Renal cortical epithelial cell (primary cell): ENCODE data around the gene RNF114. TPM values are rescaled to one million over a fixed set of nuclear protein-coding genes. Genes with fewer than 3 reads are reported as not detected.
"Not testable (repeated sequence)": the region's sequence is repeated elsewhere in the genome, so short reads cannot be mapped to it uniquely, and the experiment has no call there.

Source experiments
- DNase-seq: peaks from one replicate; pipeline ENCODE4 v3.0.0-alpha.2; 2011; ENCODE audit warnings: low read depth
- total RNA-seq: library from RNA; depleted of rRNA; stranded (reverse); fragments of >200 nt; gene quantifications from 2 replicates; pipeline ENCODE4 v1.2.3, GENCODE V29; 2014

The RNF114 gene, protein sequence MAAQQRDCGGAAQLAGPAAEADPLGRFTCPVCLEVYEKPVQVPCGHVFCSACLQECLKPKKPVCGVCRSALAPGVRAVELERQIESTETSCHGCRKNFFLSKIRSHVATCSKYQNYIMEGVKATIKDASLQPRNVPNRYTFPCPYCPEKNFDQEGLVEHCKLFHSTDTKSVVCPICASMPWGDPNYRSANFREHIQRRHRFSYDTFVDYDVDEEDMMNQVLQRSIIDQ
- 180 and 196 TPM in 2 replicates for total RNA-seq

DNA sequence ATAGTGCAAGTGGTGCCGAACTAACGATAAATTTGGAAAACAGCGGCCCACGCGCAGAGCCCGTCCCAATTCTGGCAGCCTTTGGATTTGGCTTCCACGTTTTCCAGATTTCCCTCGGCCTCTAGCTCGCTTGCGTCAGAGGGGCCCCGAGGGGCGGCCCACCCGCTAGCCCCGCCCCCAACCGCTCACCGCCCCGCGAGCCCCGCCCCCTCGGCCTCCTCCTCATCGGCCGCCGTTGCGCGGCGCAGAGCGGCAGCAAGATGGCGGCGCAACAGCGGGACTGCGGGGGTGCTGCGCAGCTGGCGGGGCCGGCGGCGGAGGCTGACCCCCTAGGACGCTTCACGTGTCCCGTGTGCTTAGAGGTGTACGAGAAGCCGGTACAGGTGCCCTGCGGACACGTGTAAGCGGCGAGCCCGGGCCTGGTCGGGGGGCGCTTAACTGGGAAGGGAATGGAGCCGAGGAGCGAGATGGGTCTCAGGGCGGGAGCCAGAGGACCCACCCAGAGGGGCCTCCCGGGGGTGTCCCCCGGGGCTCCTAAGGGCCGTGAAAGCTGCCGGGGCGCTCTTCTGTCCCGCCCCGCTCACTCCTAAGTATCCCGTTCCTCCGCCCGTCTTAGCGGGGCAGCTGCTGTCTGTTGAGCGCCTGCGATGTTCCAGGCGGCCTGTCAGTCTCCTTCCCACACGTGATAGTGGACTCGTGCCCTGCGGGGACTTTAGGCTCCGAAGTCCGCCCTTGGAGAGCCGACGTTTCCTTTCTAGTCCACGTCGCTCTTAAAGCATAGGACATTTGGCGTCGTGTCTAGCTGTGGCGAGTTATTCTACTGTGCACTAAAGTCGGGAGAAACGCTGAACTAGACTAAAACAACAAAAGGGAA, at the start of gene RNF114:
Gene RNF114, plus strand, starts transcription at position 245 of the 874 bp plus-strand sequence. Its CDS starts 16 bp downstream, at position 261.
- peak; percentile 49 for DNase-seq

DNA sequence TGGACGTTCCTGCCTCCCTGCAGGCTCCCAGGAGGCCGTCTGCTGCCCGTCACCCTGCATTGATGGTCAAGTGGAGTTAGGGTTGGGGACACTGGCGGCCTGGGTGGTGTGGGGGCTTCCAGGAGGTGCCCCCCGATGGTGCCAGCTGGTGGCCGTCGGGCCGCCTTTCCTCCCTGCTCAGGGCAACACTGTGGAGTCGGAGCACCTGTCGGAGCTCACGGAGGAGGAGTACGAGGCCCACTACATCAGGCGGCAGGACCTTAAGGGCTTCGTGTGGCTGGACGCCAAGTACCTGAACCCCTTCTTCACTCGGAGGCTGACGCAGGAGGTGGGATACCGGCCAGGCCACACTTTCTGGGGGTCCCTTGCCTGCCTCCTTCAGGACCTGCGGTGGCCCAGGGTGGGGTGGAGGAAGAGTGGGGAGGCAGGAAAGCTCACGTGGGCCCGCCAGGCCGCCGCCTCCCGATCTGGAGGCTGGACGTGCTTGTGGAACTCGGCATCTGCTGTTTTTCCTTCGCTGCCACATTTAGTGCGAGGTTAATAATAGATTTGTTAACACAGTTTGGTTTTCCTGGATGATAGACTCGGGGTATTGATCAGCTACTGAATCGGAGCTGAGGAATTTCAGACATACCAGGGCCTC, 49.5 kb upstream of the RNF114 start:
- DNase-seq, result no peak

DNA sequence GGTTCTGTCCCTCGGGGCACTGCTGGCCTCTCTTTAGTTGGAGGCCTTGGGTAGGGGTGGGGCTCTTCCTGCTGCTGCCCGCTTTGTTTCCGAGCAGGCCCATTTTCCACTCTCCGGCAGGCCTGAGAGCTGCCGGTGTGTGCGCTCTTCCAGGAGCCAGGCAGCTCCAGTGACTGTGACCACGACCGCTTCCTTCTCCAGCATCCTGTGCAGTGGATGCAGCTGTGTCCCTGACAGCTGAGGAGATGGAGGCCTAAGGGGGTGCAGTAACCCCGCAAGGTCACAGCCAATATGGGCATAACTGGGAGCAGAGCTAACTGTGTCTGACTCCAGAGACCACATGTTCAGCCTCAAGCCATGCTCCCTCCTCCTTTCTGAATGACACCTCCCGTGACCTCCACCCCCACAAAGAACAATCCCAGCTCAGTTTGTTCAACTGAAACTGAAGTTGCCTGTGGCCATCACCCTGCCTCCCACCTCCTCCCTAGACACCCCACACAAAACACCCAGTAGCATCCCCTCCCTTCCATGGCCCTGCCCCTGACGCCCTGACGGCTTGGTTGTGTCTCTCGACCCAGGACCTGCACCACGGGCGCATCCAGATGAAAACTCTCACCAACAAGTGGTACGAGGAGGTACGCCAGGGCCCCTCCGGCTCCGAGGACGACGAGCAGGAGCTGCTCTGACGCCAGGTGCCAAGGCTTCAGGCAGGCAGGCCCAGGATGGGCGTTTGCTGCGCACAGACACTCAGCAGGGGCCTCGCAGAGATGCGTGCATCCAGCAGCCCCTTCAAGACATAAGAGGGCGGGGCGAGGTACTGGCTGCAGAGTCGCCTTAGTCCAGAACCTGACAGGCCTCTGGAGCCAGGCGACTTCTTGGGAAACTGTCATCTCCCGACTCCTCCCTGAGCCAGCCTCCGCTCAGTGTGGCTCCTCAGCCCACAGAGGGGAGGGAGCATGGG, 48.7 kb upstream of the RNF114 start:
- peak; percentile 46 for DNase-seq

DNA sequence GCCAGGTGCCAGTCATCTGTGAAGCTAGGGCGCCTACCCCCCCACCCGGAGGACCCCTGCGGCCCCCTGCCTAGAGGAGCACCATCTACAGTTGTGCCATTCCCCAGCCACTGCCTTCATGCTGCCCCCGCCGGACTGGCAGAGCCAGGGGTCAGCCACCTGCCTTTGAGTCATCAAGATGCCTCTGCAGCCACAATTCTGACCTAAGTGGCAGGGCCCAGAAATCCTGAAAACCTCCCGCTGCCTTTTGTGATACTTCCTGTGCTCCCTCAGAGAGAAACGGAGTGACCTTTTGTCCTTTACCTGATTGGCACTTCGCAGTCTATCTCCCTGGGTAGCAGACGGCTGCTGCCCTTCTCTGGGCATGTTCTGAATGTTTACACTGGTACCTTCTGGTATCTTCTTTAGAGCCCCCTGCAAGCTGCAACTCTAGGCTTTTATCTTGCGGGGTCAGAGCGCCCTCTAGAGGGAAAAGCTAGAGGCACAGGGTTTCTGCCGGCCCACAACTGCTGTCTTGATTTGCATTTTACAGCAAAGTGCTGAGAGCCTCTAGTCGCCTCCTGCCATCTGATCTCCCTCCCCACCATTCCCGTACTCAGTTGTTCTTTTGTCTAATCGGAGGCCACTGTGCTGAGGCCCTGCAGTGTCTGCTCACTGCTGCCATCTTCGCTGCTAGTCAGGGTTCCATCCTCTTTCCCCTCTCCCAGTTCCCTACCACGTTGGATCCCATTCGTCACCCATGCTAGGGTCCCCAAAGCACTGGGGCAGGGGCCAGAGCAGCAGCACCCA, 47.8 kb upstream of the RNF114 start:
- peak; percentile 80 for DNase-seq

DNA sequence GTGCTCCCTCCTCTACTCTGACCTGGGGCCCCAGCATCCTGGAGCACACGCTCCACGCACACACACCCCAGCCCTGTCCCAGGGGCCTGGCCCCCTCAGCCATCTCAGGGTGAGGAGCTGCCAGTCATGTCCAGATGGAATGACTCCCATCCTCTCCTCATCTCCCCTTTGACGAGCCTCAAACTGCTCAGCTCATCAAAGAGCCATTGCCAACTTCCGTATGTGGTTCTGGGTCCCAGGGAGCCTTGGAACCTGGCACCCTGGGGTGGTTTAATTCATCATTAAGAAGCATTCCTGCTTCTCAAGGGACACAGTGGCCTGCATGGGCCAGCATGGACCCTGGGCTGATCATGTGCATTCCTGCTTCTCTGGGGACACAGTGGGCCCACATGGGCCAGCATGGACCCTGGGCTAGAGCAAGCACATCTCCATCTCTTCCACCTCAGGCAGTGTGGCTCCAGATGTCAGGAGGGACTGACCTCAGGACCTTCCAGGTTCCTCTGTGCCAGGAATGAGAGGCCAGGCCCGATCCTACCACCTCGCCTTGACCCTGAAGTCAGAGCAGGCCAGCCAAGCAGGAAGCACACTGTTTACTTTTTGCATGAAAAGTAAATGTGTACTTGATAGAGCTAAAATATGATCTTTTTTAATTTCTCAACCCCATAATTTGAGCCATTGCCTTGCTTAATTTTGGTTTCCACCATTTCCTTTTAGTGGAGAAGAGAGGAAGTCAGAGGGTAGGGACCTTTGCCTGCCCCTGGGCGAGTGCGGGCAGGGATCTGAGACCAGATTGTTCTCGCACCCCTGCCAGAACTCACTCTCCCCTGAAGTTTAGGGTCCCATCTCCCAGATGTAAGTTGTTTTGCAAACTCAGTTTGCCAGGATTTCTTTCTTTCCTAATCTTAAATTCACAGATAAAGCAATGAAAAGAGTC, 46.9 kb upstream of the RNF114 start:
- DNase-seq, result no peak

DNA sequence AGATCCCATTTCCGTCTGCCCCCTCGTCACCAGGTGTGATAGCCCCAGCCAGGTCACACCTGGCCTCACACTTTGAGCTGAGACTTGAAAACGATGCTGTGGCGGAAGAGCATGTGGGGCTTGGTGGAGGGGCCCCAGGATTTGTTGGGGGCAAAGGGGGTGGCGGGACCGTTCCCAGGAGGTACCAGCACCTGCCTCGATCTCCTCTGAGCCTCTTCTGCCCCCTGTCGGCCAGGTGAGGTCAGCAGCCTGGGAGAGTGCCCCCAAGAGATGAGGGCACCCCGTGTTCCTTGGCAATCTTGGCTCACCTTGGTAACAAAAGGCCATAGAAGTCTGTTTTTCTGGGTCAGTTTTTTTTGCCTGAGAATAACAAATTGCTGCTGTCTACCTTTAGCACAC, 46.3 kb upstream of the RNF114 start:
- no peak for DNase-seq

DNA sequence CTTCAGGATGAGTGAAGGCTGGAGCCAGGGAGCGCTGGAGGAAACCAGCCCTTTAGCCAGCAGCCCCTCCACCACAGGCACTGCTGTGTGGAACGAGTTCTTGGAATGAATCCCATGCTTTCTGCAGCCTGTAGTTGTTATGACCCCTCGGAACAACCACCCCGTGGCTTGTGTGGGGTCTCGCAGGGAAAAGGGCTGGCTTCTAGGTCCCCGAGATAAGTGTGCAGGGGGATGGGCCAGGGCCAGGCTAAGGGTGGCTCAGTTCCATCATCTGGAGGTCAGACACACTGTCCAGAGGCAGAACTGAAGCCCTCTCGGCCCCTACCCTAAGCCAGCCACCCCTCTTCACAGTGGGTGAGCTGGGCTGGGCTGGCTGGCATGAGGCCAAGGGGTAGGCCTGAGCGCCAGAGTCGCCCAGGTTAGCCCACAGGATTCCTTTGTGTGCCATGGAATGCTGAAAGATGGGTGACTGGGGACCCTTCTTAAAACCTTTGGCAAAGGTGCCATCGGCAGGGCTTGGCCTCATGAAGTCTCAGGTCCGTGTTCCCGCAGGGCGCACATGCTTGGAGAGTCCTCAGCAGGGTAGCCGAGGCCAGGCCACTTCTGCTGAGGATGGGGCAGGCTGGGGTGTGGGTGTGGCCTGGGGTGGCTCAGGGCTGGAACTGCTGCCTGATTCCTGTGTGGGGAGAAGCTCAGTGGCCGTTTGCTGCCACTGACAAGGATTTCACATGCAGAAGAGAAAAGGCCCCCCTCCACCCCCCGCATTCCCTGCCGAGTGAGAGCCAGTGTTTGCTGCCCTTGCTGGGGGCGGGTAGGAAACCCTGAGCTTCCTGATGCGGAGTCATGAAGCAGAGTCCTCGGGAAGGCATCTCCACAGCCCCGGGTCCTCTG, 45.5 kb upstream of the RNF114 start:
- no peak for DNase-seq

DNA sequence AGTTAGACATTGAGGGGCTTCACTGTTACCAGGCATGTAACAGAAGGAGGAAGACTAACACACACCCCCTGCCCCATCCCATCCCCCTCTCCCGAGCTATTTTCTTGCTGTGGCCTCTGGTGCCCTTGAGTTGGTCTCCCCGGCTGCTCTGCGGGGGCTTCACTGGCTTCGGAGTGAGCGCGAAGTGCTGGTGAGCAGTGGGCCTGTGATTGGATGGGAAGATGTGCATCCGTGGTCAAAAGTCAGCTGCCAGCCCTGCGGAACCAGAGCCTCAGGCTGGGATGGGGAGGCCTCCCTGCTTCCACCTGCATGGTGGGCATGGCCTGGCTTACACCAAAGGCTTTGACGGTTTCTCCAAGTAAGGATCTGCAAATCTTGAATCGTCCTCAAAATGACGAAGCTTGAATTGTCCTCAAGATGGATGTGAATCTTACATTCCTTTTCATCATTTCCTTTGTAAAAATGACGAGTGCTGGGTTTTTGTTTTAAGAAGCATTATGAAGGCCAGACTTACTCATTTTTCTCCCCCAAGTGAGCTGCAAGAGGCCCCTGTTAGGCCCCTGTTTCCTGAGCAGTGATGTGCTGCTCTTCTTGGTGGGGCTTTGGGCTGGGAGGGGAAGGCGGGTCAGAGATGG, 44.6 kb upstream of the RNF114 start:
- DNase-seq, result no peak

DNA sequence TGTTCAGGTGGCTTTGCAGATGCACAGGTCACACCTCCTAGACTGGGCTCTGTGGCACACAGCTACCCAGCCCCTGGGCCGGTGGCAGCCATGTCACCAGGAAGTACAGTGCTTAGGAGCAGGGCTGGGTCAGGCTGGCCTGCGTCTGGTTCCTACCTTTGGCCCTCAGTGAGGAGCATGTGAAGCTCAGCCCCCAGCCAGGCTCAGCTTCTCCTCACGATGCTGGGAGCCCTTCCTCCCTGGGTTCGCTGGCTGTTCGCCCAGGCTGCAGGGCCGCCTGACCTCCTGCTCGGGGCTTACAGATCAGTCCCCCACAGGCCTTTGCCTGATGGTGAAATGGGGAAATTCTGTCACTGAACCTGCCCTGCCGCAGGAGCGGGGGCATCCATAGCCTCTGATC, 43.9 kb upstream of the RNF114 start:
- DNase-seq, result no peak

DNA sequence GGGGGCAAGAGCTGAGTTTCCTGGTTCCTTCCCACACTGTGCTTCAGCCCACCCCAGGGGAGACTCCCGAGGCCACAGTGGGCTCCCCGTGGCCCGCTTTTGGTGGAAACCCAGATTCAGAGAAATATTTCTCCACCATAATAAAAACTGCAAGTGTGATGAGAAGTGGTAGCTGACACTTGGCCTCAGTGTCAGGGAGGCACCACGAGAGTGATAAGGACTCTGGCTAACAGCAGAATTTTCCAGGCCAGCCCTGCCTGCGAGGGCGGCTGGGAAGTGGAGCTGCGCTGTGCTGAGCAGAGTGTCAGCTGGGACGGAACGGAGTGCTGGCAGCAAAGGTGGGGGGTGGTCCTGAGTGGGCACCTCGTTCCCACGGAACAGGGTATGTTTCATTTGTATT, 43.4 kb upstream of the RNF114 start:
- no peak for DNase-seq

DNA sequence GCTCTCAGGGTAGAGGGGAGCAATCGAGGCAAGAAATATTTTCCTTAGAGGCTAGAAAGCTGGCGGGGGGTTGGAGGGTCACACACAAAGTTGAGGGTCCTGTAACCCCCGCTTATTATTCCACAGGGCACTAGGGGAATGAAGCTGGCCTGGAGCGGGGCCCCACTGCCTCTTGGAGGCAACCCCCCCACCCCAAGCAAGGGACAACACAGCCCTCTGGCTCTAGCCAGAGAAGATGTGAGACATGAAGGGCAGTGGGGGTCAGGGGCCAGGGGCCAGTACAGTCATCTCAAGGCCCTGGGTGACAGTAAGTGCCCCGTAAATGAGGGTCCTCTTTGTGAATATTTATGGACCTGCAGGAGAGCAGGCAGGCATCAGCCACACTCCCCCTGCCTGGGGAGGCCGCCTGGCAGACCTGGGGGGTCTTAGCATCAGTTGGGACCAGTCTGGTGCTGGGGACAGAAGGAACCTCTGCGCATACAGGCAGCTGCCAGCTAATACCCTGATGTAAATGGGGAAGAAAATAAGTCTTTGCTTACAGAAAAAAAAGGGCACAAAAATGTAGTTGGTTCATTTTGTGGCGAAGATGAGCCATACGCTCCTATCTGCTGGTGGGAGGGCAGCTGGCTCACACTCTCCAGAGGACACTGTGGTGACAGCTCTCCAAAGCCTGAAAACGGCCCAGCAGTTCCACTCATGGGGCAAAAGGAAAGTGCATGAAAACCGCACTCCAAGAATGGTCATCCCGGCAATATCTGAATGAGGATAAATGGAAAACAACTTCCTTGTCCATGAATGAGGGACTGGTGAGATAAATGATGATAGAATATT, 42.7 kb upstream of the RNF114 start:
- no peak for DNase-seq

DNA sequence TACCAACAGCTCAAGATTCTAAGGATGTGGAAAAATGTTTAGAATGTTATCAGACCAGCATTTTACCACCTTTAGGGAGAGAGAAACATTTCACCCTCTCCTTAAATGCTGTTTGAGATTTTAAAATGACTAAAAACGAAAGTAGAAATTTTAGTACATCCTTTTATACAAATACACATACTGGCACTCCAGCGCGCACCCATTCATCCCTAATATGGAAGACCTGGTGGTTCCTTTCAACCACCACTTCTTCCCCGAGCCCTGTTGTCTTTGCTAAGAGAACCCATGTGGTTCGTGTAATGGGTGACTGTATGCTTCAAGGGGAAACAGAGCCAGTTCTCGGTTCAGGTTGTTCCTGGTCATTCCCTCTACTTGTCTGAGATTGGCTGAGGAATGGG, 42.1 kb upstream of the RNF114 start:
- no peak for DNase-seq

DNA sequence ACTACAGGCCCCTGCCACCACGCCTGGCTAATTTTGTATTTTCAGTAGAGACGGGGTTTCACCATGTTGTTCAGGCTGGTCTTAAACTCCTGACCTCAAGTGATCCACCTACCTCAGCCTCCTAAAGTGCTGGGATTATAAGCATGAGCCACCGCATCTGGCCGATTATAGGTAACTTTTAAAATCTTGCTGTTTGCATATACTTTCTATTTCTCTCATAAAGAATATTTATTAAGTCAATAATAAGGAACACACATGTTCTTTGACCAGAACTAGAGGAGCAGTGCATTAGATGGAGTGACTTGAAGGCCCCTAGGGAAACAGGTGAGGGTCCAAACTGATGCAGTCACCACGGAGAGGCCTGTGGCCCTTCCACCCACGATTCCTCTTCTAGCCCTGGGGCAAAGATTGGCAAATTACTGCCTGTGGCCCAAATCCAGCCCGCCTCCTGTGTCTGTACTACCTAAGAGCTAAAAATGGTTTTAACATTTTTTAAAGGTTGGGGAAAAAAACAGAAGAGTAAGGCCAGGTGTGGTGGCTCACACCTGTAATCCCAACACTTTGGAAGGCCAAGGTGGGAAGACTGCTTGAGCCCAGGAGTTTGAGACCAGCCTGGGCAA, 40.6 kb upstream of the RNF114 start:
- DNase-seq, result not testable (repeated sequence)

DNA sequence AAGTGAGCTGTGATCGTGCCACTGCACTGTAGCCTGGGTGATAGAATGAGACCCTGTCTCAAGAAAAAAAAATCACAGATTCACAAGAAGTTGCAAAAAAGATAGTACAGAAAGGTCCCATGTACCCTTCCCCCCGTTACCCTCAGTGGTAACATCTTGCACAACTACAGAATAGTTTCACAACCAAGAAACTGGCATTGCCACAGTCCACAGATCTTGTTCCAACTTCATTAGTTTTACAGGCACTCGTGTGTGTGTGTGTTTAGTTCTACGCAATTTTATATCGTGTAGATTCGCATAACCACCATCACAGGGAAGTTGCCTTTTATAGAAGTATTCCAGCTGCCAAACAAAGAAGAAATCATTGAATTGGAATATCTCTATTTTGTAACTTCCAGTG, 40.0 kb upstream of the RNF114 start:
- DNase-seq, result peak; percentile 60

DNA sequence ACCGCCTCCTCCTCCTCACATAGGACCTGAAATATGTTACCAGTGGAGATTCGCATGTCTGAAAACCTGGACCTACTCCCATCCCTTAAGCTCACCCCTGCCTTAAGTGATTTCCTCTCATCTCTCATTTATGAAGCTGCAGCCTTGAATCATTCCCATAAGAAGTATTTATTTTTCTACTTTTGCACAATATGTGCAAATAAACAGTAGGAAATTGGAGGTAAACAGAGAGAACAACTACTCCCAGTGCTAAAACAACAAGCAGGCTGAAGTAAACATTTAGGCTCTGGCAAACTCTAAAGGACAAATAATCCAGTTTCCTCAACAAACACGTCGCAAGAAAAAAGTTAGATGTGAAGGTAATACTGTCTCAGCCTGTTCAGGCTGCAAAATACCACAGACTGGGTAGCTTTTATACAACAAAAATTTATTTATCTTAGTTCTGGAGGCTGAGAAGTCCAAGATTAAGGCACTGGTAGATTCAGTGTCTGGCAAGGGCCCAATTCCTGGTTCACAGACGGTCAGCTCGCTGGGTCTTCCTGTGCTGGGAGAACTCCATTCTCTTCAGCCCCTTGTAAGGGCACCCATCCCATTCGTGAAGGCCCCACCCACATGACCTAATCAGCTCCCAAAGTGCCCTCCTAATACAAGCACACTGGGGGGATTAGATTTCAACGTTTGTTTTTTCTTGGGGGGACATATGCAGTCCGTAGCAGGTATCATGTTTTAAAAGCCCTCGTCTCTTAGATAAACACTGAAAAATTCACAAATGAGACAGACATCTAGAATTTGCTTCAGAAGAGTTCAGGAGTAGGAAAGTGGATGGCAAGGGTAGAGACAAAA, 36.4 kb upstream of the RNF114 start:
- no peak for DNase-seq

DNA sequence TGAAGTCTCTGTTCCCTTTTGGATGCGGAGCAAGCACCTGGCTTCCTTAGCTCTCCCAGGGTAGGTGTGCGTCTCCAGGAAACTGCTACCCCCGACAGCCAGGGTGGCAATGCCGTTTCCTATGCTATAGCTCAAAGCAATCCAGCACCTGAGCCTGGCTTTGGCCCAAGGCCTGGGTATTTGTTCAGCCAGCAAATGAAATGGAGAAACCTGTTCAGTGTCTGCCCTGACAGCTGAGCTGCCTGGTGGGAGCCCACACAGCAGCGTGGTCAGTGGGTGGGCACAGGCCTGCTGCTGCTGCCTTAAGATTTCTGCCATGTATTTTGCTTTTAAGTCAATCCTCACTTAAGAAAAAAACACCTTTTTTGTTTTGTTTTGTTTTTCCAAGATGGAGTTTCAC, 34.6 kb upstream of the RNF114 start:
- no peak for DNase-seq
